ENCODE results near the gene ZNF398. TPM values are rescaled to one million over a fixed set of nuclear protein-coding genes. Genes with fewer than 3 reads are reported as not detected.

The ZNF398 gene
- total RNA-seq, 6 experiments from 2014 or later: 11.0 to 12.1 (median 11.6) TPM

GRCh38 chr7:149180722-149181449 is 33.6 kb downstream of the ZNF398 start:
- H3K36me3 Mint-ChIP-seq (ENCODE audit: low read depth): peaks cover 48% of the 10 kb centered on the region
- H3K4me1 Mint-ChIP-seq (ENCODE audit: low read depth): peaks cover 9% of the 10 kb centered on the region
- no peaks in the 10 kb centered on the region for H3K9me3 Mint-ChIP-seq
- H3K4me3 Mint-ChIP-seq: no peak overlapping the region
- no peak overlapping the region for H3K27ac Mint-ChIP-seq
- DNase-seq: no peak
- no peak for TF ChIP-seq CTCF (IDR thresholded peaks at IDR 0.05)
- H3K27me3 Mint-ChIP-seq (ENCODE audit: insufficient read depth): no peaks in the 10 kb centered on the region

GRCh38 chr7:149181450-149181790 is 34.2 kb downstream of the ZNF398 start:
- no peak overlapping the region for H3K27ac Mint-ChIP-seq
- no peak overlapping the region for H3K4me3 Mint-ChIP-seq
- TF ChIP-seq CTCF (IDR thresholded peaks at IDR 0.05): no peak
- DNase-seq: no peak
- H3K4me1 Mint-ChIP-seq (ENCODE audit: low read depth): peaks cover 9% of the 10 kb centered on the region
- no peaks in the 10 kb centered on the region for H3K27me3 Mint-ChIP-seq (ENCODE audit: insufficient read depth)
- H3K9me3 Mint-ChIP-seq: no peaks in the 10 kb centered on the region
- H3K36me3 Mint-ChIP-seq (ENCODE audit: low read depth): peaks cover 46% of the 10 kb centered on the region

GRCh38 chr7:149184274-149184673 is 37.0 kb downstream of the ZNF398 start:
- H3K4me3 Mint-ChIP-seq: no peak overlapping the region
- H3K27me3 Mint-ChIP-seq (ENCODE audit: insufficient read depth): no peaks in the 10 kb centered on the region; the same call in 1 of the 2 replicates
- no peak overlapping the region for H3K27ac Mint-ChIP-seq
- H3K36me3 Mint-ChIP-seq (ENCODE audit: low read depth): peaks cover 22% of the 10 kb centered on the region
- peaks cover 13% of the 10 kb centered on the region for H3K4me1 Mint-ChIP-seq (ENCODE audit: low read depth)
- no peak for DNase-seq
- TF ChIP-seq CTCF (IDR thresholded peaks at IDR 0.05): no peak
- no peaks in the 10 kb centered on the region for H3K9me3 Mint-ChIP-seq

GRCh38 chr7:149188213-149188612 is 41.0 kb downstream of the ZNF398 start:
- Mint-ChIP-seq H3K27me3 (ENCODE audit: insufficient read depth) (peaks cover 6% of the 10 kb centered on the region), H3K4me1 (ENCODE audit: low read depth) (peaks cover 4% of the 10 kb centered on the region; the same call in 1 of the 2 replicates), H3K4me3 (no peak overlapping the region), H3K9me3 (no peaks in the 10 kb centered on the region), H3K36me3 (ENCODE audit: low read depth) (peaks cover 8% of the 10 kb centered on the region; the same call in 1 of the 2 replicates), H3K27ac (no peak overlapping the region)
- no peak for DNase-seq
- TF ChIP-seq CTCF (IDR thresholded peaks at IDR 0.05): no peak

GRCh38 chr7:149188637-149189259 is 41.5 kb downstream of the ZNF398 start:
- Mint-ChIP-seq H3K9me3 (no peaks in the 10 kb centered on the region), H3K36me3 (ENCODE audit: low read depth) (peaks cover 8% of the 10 kb centered on the region; the same call in 1 of the 2 replicates), H3K4me1 (ENCODE audit: low read depth) (peaks cover 4% of the 10 kb centered on the region; the same call in 1 of the 2 replicates), H3K27me3 (ENCODE audit: insufficient read depth) (peaks cover 6% of the 10 kb centered on the region), H3K27ac (no peak overlapping the region), H3K4me3 (no peak overlapping the region)
- DNase-seq: no peak
- no peak for TF ChIP-seq CTCF (IDR thresholded peaks at IDR 0.05)

Measured in HFFc6 (cell line).